DMS153 (cell line): ENCODE data around the gene ST6GALNAC2.
A peak's percentile ranks its signal among the peaks of the same experiment; 100 is the strongest.
"Not testable (repeated sequence)": the region's sequence is repeated elsewhere in the genome, so short reads cannot be mapped to it uniquely, and the experiment has no call there.

Experiments
- DNase-seq: peaks from one replicate; lab custom pipeline; 2025; lab: John Stamatoyannopoulos, UW

The ST6GALNAC2 gene

DNA sequence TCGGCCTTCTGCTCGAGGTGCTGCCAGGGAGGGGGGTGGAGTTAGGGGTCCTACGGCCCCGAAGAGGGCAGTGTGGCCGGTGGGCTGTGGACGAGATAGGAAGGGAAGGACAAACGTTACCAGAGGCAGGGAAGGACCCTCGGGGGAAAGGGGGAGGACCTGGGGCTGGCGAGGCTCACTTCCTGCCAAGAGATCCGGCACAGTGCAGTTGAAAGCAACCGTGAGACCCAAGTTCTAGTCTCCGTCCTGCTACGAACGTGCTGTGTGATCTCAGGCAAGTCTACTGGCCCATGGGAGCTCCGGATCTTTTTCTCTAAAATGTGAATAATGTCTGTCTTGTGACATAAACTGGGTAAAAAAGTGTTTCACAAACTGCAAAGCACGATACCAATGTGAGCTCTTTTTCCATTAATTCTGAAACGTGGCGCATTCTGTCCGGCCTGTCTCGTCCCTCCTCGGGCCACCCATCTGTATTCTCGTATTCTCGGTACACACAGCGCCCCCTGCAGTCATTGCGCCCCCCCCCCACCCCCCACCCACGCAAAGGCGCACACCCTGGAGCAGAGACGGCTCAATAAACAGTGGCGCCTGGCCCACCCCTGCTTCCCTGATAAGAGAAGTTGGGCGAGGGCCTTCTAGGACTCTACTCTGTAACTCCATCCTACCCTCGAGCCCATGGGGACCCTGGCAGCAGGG is 57.0 kb downstream of the ST6GALNAC2 start:
- no peak for DNase-seq

DNA sequence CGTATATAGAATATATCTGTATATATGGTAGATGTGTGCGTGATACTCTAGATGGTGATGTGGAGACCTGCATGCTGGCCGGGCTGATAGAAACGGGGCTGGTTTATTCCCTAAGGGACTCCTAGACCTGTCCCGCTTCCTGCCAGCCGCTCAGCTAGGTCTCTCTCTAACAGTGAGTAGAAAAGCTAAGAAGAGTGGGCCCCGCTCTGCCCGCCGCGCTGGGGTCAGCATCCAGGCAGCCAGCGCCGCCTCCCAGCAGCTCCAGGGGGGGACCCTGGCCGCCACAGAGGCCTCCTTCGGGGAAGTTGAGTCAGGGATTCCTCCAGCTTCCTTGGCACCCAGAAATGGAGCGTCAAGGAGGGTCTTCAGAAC is 57.5 kb downstream of the ST6GALNAC2 start:
- DNase-seq, result peak; percentile 49

GRCh38 chr17:76527430-76528111 is 58.1 kb downstream of the ST6GALNAC2 start:
- no peak for DNase-seq

GRCh38 chr17:76527016-76527415 is 58.6 kb downstream of the ST6GALNAC2 start:
- DNase-seq, result not testable (repeated sequence)

DNA sequence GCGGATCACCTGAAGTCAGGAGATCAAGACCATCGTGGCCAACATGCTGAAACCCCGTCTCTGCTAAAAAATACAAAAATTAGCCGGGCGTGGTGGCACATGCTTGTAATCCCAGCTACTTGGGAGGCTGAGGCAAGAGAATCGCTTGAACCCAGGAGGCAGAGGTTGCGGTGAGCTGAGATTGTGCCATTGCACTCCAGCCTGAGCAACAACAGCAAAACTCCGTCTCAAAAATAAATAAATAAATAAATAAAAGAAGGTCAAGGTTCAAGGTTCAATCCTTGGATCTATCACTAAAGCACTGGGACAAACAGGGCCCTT is 60.2 kb downstream of the ST6GALNAC2 start:
- DNase-seq, result not testable (repeated sequence)

GRCh38 chr17:76524598-76525512 is 60.8 kb downstream of the ST6GALNAC2 start:
- no peak for DNase-seq

- DNase-seq, result peak; percentile 13
Observed at GRCh38 chr17:76523084-76524037, 62.3 kb downstream of the ST6GALNAC2 start.

- DNase-seq, result not testable (repeated sequence)
Observed at GRCh38 chr17:76521683-76522082, 64.0 kb downstream of the ST6GALNAC2 start.

- no peak for DNase-seq
Observed at GRCh38 chr17:76521262-76521661, 64.4 kb downstream of the ST6GALNAC2 start.

DNA sequence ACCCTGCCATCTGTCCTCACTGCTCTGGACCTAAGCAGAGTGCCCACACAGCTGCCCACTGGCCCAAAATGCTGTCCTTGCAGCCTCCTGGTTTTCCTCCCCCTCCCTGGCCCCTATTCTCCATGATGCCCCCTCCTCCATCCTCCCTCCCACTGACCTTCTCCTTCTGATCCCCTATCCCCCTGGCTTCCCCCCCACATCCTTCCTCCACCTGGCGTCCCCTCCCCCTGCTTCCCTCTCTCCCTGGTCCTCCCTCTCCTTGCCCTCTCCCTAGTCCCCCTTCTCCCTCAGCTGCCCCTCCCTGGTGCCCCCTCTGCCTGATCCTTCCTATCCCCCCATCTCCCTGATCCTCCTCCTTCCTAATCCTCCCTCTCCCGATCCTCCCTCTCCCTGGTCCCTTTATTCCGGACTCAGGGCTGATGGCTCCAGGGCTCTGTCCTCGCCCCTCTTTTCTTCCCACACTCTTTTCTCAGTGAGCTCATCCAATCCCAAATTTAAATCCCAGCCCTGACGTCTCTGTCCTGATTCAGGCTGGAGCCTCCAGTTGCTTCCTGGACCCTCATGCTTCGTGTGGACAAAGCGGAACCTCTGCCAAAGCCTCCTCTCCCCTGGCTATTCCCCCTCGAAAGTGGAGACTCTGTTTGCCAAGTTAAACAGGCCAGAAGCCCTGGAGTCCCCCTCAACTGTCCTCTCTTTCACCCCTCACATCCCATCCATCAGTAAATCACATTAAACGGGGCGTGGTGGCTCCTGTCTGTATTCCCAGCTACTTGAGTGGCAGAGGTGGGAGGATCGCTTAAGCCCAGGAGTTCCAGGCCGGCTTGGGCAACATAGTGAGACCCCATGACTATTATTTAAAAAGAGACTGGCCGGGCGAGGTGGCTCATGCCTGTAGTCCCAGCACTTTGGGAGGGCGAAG is 66.4 kb downstream of the ST6GALNAC2 start:
- no peak for DNase-seq

- no peak for DNase-seq
Observed at GRCh38 chr17:76517638-76518038, 68.0 kb downstream of the ST6GALNAC2 start.
